GM19035 (cell line): ENCODE measurements around the gene YIF1B.

Experiments used
- ATAC-seq: cut with Tn5 transposase; IDR thresholded peaks from one replicate; pipeline ENCODE4 v1.9.1; 2021; ENCODE audit not compliant: unreplicated experiment

The YIF1B gene

DNA sequence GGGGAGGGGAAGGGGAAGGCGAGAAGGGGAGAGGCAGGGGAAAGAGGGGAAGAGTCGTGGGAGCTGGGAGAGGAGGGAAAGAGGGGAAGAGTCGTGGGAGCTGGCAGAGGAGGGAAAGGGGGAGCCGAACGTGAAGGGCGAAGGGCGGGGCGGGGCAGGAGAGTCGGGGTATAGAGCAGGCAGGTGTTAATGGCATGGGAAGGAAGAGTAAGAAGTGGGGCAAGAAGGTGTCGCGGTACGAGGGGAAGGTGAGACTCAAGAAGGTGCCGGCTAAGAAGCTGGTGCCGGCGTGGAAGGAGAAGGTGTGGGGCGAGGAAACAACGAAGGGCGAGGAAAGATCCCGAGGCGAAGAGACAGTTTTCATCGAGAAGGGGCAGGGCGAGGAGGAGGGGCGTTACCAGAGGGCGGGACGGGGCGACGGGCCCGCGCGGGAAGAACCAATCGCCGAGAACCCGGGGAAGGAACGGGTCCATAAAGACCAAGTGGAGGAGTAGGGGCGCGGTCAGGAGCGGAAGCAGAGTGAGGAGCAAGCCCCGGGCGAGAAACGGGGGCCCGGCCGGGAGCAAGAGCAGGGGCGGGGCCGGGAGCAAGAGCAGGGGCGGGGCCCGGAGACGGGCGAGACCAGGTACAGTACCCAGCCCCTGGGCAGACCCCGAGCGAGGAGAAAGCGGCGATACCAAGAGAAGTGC, 20.3 kb upstream of the YIF1B start:
- ATAC-seq = peak; percentile 71

DNA sequence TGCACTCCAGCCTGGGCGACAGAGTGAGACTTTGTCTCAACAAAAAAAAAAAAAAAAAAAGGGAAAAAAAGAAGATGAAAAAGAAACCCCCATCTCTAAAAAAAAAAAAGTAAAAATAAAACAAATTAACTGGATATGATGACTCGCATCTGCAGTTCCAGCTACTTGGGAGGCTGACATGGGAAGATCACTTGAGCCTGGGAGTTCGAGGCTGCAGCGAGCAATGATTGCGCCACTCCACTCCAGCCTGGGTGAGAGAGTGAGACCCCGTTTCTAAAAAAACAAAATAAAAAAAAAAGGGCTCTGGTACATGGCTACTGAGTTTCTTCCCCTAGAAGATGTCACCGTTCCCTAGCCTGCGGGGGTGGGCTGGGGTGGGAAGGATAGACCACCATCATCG, 17.5 kb upstream of the YIF1B start:
- no peak for ATAC-seq

- no peak for ATAC-seq
Observed at GRCh38 chr19:38331728-38332127, 16.0 kb upstream of the YIF1B start.

DNA sequence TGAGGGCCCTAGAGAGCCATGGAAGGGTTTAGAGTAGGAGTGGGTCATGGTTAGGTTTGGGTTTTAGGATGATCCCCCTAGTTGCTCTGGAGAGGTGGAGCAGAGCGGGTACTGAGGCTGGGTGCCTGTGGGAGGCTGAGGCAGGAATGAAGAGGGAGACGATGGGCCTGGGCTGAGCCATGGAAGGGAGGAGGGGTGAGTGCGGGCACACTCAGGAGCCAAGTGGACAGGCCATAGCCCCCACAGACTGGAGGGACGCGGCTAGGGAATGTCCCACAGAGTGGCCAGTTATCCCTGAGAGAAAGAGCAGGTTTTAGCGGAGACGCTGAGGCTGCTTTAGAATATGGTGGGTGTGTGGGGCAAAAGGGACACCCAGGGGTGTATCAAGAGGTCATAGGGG, 13.9 kb upstream of the YIF1B start:
- ATAC-seq = no peak

- ATAC-seq = no peak
Observed at GRCh38 chr19:38326591-38326990, 10.8 kb upstream of the YIF1B start.

DNA sequence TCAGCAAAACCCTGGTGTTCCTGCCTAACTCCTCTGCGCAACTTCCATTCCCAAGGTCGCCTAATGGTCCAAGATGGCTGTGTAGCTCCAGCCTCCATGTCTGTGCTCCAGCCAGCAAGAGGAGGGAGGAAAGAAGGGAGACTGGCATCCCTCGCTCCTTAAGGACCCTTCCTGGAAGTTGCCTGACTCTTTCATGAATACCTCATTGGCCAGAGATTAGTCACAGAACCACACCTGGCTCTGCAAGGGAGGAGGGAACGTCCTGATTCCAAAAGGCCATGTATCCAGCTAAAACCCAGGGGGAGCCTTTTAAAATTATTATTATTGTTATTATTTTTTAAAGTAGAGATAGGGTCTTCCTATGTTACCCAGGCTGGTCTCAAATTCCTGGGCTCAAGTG, 8.7 kb upstream of the YIF1B start:
- ATAC-seq = no peak

DNA sequence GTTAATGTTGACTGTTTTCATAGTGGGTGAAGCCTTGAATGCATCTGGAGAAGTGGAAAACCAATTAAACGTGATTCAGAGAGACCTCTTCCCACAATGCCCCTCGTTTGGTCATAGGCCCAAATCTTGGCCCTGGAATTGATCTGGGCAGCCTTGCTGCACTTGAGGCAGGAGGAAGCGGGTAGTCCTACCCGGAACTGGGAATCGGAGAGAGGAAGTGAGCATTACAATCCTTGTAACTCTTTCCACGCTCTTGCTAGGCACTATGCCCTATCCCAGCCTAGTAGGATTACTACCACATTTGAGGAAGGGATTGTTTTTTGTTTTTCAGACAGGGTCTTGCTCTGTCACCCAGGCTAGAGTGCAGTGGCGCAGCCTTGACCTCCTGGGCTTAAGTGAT, 7.5 kb upstream of the YIF1B start:
- ATAC-seq = no peak

GRCh38 chr19:38321646-38322196, 6.0 kb upstream of the YIF1B start:
- no peak for ATAC-seq

DNA sequence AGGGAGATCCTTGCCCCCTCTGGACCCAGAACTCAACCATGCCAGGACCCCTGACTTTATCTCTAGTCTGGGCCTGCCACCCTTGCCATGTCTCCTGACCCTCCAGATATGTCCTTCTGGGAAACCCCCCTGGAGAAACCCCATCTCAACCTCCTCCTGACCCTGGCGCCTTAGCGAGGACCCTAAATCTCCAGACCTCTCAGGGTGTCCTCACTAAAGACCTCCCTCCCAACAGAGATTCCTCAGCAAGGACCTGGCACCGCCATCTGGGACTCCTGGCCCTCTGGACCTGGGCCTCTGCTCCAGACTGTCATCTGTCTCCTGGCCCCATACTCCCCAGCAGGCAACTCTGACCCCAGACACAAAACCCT, 5.2 kb upstream of the YIF1B start:
- no peak for ATAC-seq

- ATAC-seq = no peak
Observed at GRCh38 chr19:38319421-38320258, 3.9 kb upstream of the YIF1B start, which contains the start of gene KCNK6. KCNK6 (plus strand) TSS chr19:38319845; CDS start chr19:38319951, 106 bp downstream.

DNA sequence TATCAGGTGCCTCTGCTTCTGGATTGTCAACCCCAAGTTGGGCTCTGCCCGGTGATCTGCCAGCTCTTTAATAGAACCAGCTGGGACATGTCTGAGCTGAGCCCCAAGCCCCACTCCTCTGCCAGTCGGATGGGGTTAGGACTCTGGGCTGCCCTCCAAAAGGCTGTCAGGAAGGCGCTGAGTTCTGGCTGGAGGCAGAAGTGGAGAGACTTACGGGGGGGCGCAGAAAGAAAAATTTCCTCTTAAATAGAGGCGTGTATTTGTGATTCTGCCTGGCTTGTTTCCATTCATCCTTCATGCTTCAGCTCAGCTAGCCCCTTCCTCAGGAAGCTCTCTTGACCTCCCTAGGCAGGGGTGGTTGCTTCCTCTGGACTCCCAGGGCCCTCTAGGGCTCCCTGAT, 2.9 kb upstream of the YIF1B start:
- ATAC-seq = no peak

DNA sequence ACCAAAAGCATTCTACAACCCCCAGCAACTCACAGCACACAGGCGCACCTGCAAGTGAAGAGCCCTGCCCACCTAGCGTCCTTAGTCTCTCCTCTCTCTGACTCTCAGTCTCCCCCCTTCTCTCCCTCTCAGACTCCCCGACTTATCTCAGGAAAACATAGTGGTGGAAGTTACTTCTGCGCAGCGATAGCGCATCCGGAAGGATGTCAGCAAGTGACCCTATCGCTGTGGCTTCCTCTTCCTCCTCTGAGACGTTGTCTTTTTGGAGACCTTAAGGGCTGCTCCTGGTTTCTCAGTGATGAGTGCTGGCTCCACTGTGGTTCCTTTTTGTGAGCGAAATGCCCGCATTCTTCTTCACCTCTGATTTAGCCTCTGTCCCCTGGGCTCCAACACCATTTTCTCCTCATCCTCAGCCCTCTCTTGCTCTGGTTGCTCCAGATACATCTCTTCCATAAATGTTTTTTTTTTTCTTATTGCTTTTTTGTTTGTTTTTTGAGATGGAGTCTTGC, 1.4 kb upstream of the YIF1B start:
- no peak for ATAC-seq

DNA sequence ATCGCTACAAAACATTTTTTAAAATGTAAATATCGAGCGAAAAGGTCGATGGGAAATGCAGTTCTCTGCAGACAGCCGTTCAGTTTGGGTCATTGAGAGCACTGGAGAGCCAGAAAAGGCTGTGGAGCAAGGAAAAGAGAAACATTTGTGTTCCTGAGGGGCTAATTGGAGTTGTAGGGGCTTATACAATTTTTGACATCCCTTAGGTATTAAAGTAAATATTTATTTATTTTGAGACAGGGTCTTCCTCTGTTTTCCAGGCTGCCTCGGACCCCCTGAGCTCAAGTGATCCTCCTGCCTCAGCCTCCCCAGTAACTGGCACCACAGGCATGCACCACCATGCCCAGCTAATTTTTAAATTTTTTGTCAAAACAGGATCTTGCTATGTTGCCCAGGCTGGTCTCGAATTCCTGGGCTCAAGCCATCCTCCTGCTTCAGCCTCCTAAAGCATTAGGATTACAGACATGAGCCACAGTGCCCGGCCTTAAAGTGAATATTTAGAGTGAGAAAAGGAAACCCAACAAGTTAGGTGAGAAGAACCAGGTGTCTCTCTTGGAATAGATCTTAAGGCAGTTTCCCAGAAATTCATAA, 825 bp upstream of the YIF1B start:
- ATAC-seq = peak; percentile 2

GRCh38 chr19:38310986-38311385, 4.8 kb downstream of the YIF1B start:
- no peak for ATAC-seq

- ATAC-seq = no peak
Observed at GRCh38 chr19:38310279-38310670, 5.5 kb downstream of the YIF1B start.

DNA sequence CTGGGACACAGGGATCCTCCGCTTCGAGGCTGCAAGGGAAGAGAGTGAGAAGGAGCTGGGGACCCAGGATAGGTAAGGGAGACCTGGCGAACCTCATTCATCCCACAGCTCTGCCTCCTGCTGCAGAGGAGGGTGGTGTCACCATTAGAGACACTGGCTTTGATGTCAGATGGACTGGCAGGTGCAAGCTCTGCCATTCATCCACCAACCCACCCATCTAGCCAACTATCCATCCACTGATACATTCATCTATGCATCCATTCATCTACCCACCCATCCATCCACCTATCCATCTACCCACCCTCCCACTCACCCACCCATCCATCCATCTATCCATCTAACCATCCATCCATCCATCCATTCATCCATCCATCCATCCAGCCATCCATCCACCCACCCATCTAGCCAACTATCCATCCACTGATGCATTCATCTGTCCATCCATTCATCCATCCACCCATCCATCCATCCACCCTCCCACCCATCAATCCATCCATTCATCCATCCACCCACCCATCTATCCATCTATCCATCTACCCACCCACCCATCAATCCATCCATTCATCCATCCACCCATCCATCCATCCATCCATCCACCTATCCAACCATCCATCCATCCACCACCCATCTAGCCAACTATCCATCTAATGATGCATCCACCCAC, 6.0 kb downstream of the YIF1B start:
- ATAC-seq = no peak

- ATAC-seq = no peak
Observed at GRCh38 chr19:38308926-38309614, 6.7 kb downstream of the YIF1B start.

- ATAC-seq = no peak
Observed at GRCh38 chr19:38308006-38308766, 7.6 kb downstream of the YIF1B start.

DNA sequence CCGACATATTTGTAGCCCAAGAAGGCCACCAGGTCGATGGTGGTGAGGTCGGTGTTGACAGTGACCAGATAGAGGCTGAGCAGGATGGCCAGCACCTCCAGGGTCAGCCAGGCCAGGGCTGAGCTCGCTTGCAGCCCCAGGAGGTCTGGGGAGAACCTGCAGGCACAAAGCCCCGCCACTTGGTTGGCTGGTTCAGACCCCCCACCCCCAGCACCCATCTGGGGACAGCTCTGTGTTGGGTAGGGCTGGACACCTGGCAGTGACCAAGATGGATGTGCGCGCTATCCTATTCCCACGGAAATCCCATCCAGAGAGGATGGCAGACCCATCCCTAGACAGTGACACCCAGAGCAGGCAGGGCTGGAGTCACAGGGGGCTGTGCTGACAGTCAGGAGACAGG, 8.2 kb downstream of the YIF1B start:
- ATAC-seq = no peak

- ATAC-seq = no peak
Observed at GRCh38 chr19:38307076-38307475, 8.7 kb downstream of the YIF1B start.
